Fibroblast of lung (primary cell): ENCODE data around the gene EPHB1. TPM values are rescaled to one million over a fixed set of nuclear protein-coding genes. Genes with fewer than 3 reads are reported as not detected.

Experiments
- DNase-seq, 2 donors: peaks; one replicate each; pipeline versions ENCODE4 v3.0.0 to v3.0.0-alpha.2; 2010; ENCODE audit warnings: low read depth in 2 of 2
- H2AFZ ChIP-seq: 2 replicates; pipeline ENCODE4 v1.5.1; 2012; ENCODE audit warnings: low read length, control low read depth, inconsistent platforms
- H3K27ac ChIP-seq: 2 replicates; pipeline ENCODE4 v1.5.1; 2011; ENCODE audit warnings: low read length, control low read depth; ENCODE audit not compliant: insufficient read depth
- H3K27me3 ChIP-seq: 2 replicates; pipeline ENCODE4 v1.5.1; 2011; ENCODE audit warnings: mild to moderate bottlenecking, low read length; ENCODE audit not compliant: control insufficient read depth, insufficient read depth
- H3K36me3 ChIP-seq: 2 replicates; pipeline ENCODE4 v1.5.1; 2011; ENCODE audit warnings: low read length; ENCODE audit not compliant: control insufficient read depth, insufficient read depth
- H3K4me1 ChIP-seq: 2 replicates; pipeline ENCODE4 v1.5.1; 2011; ENCODE audit warnings: low read length; ENCODE audit not compliant: control insufficient read depth, insufficient read depth; ENCODE audit errors: extremely low read depth
- H3K4me2 ChIP-seq: 2 replicates; pipeline ENCODE4 v1.5.1; 2011; ENCODE audit warnings: low read length, control low read depth; ENCODE audit not compliant: insufficient read depth; ENCODE audit errors: extremely low read depth
- H3K4me3 ChIP-seq, 4 experiments: fragments of 200-600 bp in 1 of 4; sonication (generic) in 1 of 4; replicated peaks in 1 of 4; 2 replicates each; pipeline ENCODE4 v1.5.1; 2011 to 2016; ENCODE audit warnings: low read length in 4 of 4, low read depth in 3 of 4, mild to moderate bottlenecking in 3 of 4, control low read depth in 2 of 4, inconsistent platforms in 1 of 4, mixed read lengths in 1 of 4; ENCODE audit not compliant: insufficient read depth in 1 of 4; ENCODE audit errors: control extremely low read depth in 1 of 4
- H3K79me2 ChIP-seq: 2 replicates; pipeline ENCODE4 v1.5.1; 2012; ENCODE audit warnings: mild to moderate bottlenecking, low read length, inconsistent platforms; ENCODE audit not compliant: control insufficient read depth, insufficient read depth
- H3K9ac ChIP-seq: 2 replicates; pipeline ENCODE4 v1.5.1; 2011; ENCODE audit warnings: mild to moderate bottlenecking, low read length, control low read depth; ENCODE audit not compliant: insufficient read depth
- H3K9me3 ChIP-seq: 2 replicates; pipeline ENCODE4 v1.5.1; 2012; ENCODE audit warnings: low read depth, low read length; ENCODE audit not compliant: control insufficient read depth, insufficient read depth
- H4K20me1 ChIP-seq: 2 replicates; pipeline ENCODE4 v1.5.1; 2011; ENCODE audit warnings: low read length; ENCODE audit not compliant: control insufficient read depth, insufficient read depth; ENCODE audit errors: extremely low read depth
- CTCF ChIP-seq, 2 donors: IDR thresholded peaks in 1 of 2; conservative IDR thresholded peaks in 1 of 2; 1 replicate in 1 of 2; 2 replicates in 1 of 2; pipeline ENCODE4 v1.5.1; 2011 to 2012; ENCODE audit warnings: low read length in 2 of 2, control low read depth in 1 of 2, inconsistent platforms in 1 of 2, low read depth in 1 of 2, mild to moderate bottlenecking in 1 of 2
- EZH2 ChIP-seq: IDR thresholded peaks from 2 replicates; pipeline ENCODE4 v1.5.1; 2012; ENCODE audit warnings: low read length, control low read depth, mild to moderate bottlenecking; ENCODE audit errors: missing control alignments
- polyA plus RNA-seq, 2 donors: library from polyadenylated mRNA; depleted of rRNA in 1 of 2; stranded (reverse) in 1 of 2; unstranded in 1 of 2; fragments of >200 nt; gene quantifications; 2 replicates each; pipeline ENCODE4 v1.2.1, GENCODE V29; 2011 to 2012; ENCODE audit warnings: missing spikeins in 1 of 2
- total RNA-seq: library from RNA; depleted of rRNA; stranded (reverse); fragments of >200 nt; gene quantifications from 2 replicates; pipeline ENCODE4 v1.2.1, GENCODE V29; 2014

The EPHB1 gene
- total and polyA plus RNA-seq, 2 donors (not counting 1 experiment from before 2014, with no cell fraction given): 0.14 to 0.50 TPM

DNA sequence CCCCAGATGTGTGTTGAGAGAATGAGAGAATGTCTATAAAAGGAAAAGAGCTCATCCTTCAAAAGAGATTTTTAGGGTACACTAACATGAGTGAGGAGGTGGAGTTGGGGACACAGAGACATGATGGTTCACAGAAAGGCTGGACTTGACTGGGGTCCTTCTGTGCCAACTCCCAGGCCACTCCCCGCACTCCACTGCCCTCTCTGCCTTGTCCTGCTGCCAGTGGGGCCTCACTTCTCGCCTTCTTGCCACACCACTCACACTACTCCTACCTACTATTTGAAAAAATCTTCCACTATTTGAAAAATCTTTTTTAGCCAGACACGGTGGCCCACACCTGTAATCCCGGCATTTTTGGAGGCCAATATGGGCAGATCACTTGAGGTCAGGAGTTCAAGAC lies 298.1 kb downstream of the EPHB1 start:
- TF ChIP-seq EZH2 (no peak), CTCF (conservative IDR thresholded peaks at IDR 0.05 in 1 of 2, IDR thresholded peaks at IDR 0.05 in 1 of 2; ENCODE audit: low read depth in 1 of 2, low read length in 2 of 2) (no peak)
- Histone ChIP-seq H3K4me1 (no peaks in the 10 kb centered on the region), H4K20me1 (no peaks in the 10 kb centered on the region), H3K4me3 (no peak overlapping the region), H3K36me3 (no peaks in the 10 kb centered on the region), H3K27ac (no peak overlapping the region), H3K27me3 (no peaks in the 10 kb centered on the region), H3K4me2 (no peak overlapping the region), H3K9ac (no peak overlapping the region), H3K9me3 (no peaks in the 10 kb centered on the region), H3K79me2 (no peaks in the 10 kb centered on the region), H2AFZ (no peak overlapping the region)
- no peak for DNase-seq

DNA sequence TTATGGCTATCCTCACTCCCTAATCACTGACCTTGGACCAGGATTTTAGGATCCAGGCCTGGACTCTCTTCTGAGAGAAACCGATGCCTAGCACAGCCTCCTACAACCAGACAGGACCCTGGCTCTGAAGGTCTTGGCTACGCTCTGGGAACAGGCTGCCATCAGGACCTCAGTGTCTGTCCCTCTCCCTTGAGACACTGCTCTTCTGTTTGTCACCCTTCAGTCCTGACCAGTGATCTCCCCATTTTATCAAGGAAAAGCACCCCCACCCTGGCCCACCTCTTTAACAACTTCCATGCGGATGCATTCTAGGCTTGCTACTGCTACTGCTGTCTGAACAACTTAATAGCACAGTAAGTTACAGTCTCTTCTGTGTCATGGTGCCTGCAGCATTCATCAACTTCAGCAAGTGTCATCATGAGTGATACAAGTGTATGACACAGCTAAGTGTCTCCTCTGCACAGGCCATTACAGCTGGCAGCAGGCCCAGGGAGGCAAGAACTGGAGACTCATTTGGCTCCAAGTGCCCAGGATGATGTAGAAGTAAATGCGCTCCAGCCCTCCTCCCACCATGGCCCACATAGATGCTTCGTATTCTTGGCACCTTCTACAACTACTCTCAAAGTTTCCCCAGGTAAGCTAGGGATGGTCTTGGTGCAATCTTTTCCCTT lies 302.4 kb downstream of the EPHB1 start:
- no peak overlapping the region for H2AFZ ChIP-seq
- TF ChIP-seq CTCF (conservative IDR thresholded peaks at IDR 0.05 in 1 of 2, IDR thresholded peaks at IDR 0.05 in 1 of 2; ENCODE audit: low read depth in 1 of 2, low read length in 2 of 2) (no peak), EZH2 (no peak)
- DNase-seq: no peak
- H3K79me2 ChIP-seq: no peaks in the 10 kb centered on the region
- H3K9me3 ChIP-seq: no peaks in the 10 kb centered on the region
- H3K36me3 ChIP-seq: no peaks in the 10 kb centered on the region
- H3K4me2 ChIP-seq: no peak overlapping the region
- H4K20me1 ChIP-seq: no peaks in the 10 kb centered on the region
- H3K4me3 ChIP-seq: no peak overlapping the region
- no peaks in the 10 kb centered on the region for H3K27me3 ChIP-seq
- no peaks in the 10 kb centered on the region for H3K4me1 ChIP-seq
- no peak overlapping the region for H3K9ac ChIP-seq
- H3K27ac ChIP-seq: no peak overlapping the region

DNA sequence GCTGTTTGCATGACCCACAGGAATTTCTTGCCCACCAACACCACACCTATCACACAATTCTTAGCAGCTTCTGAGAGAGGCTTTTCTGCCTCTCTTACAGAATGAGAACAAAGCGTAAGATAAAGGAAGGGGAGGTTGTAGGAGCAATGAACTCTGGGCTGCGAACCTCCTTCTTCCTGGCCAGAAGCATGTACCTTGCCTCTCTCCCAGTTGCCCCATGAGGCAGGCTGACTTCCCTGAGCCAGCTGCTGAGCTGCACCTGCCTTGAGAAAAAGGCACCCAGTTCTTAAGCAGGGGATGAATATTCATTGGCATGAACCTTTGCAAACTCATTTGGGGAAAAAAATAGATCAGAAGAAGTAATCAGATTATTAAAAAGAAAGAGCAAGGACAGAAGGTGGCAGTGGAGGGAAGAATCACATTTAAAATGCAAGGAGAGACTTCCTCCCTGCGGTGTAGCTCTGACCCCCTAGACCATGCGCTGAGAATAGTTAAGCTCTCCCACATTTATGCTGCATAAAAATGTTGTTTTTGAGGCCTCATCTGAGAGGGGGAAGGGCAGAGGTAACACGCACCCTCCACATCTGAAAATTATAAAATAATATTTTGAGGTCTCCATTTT lies 304.8 kb downstream of the EPHB1 start:
- Histone ChIP-seq H3K27me3 (no peaks in the 10 kb centered on the region), H2AFZ (no peak overlapping the region), H3K79me2 (no peaks in the 10 kb centered on the region), H3K27ac (no peak overlapping the region), H3K9ac (no peak overlapping the region), H3K36me3 (no peaks in the 10 kb centered on the region), H3K9me3 (no peaks in the 10 kb centered on the region), H4K20me1 (no peaks in the 10 kb centered on the region), H3K4me2 (no peak overlapping the region), H3K4me1 (no peaks in the 10 kb centered on the region), H3K4me3 (no peak overlapping the region)
- no peak for DNase-seq
- TF ChIP-seq CTCF (conservative IDR thresholded peaks at IDR 0.05 in 1 of 2, IDR thresholded peaks at IDR 0.05 in 1 of 2; ENCODE audit: low read depth in 1 of 2, low read length in 2 of 2) (no peak), EZH2 (no peak)
